ENCODE results near the gene EFCC1.

EFCC1 gene

GRCh38 chr3:128987302-128988100 is 13.6 kb upstream of the EFCC1 start:
- TF ChIP-seq CTCF (IDR thresholded peaks at IDR 0.05; ENCODE audit: low read depth, low read length, missing control alignments), result no peak
- DNase-seq (ENCODE audit: extremely low read depth, low read depth), result no peak
- no peak overlapping the region for H3K4me3 ChIP-seq (replicated peaks; ENCODE audit: low read depth, low read length)

GRCh38 chr3:128988286-128988685 is 12.8 kb upstream of the EFCC1 start:
- TF ChIP-seq CTCF (IDR thresholded peaks at IDR 0.05; ENCODE audit: low read depth, low read length, missing control alignments), result no peak
- no peak for DNase-seq (ENCODE audit: extremely low read depth, low read depth)
- H3K4me3 ChIP-seq (replicated peaks; ENCODE audit: low read depth, low read length), result no peak overlapping the region

- no peak for TF ChIP-seq CTCF (IDR thresholded peaks at IDR 0.05; ENCODE audit: low read depth, low read length, missing control alignments)
- no peak for DNase-seq (ENCODE audit: extremely low read depth, low read depth)
- H3K4me3 ChIP-seq (replicated peaks; ENCODE audit: low read depth, low read length), result no peak overlapping the region
Observed at GRCh38 chr3:128991355-128991895, 9.7 kb upstream of the EFCC1 start.

GRCh38 chr3:128992926-128993460 is 8.1 kb upstream of the EFCC1 start:
- H3K4me3 ChIP-seq (replicated peaks; ENCODE audit: low read depth, low read length), result no peak overlapping the region
- no peak for DNase-seq (ENCODE audit: extremely low read depth, low read depth)
- no peak for TF ChIP-seq CTCF (IDR thresholded peaks at IDR 0.05; ENCODE audit: low read depth, low read length, missing control alignments)

- DNase-seq (ENCODE audit: extremely low read depth, low read depth), result no peak
- H3K4me3 ChIP-seq (replicated peaks; ENCODE audit: low read depth, low read length), result peak within 1 kb of the TSS; percentile 40
Observed at GRCh38 chr3:128993461-128994172, 7.5 kb upstream of the EFCC1 start, which contains the start of gene CFAP92. TSS of gene CFAP92 (minus strand) at chr3:128994076. CDS start at chr3:128993304, 772 bp downstream.

GRCh38 chr3:128994173-128994512 is 7.0 kb upstream of the EFCC1 start:
- no peak for DNase-seq (ENCODE audit: extremely low read depth, low read depth)
- no peak for TF ChIP-seq CTCF (IDR thresholded peaks at IDR 0.05; ENCODE audit: low read depth, low read length, missing control alignments)
- peak overlapping the region; percentile 40 for H3K4me3 ChIP-seq (replicated peaks; ENCODE audit: low read depth, low read length)

More at GRCh38 chr3:128993461-128994172, 7.5 kb upstream of the EFCC1 start, which contains the start of gene CFAP92:
- no peak for TF ChIP-seq CTCF (IDR thresholded peaks at IDR 0.05; ENCODE audit: low read depth, low read length, missing control alignments)

All from HFF-Myc (cell line).